Measurements from ENCODE around the gene ICA1L.

ICA1L gene

DNA sequence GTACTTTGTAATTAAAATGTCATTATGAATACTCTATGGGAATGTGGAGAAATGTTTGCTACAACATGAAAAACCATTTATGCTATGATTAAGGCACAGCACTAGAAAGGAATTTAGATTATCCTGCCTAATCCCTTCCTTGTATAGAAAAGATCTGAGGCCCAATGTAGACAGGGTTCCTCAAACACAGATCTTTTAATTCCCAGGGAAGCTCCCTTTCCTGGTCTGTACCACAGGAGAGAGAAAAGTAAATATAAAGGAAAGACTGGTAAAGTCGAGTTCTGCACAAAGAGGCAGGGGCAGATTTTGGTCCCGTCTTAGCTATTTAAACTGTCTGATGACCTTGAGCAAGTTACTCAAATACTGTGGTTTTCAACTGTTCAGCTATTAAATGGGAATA, 84.7 kb downstream of the ICA1L start:
- DNase-seq (ENCODE audit: low read depth in 2 of 2, low spot score in 1 of 2) = no peak

- no peak for DNase-seq (ENCODE audit: low read depth in 2 of 2, low spot score in 1 of 2)
Observed at GRCh38 chr2:202782940-202783558, 88.5 kb downstream of the ICA1L start.

DNA sequence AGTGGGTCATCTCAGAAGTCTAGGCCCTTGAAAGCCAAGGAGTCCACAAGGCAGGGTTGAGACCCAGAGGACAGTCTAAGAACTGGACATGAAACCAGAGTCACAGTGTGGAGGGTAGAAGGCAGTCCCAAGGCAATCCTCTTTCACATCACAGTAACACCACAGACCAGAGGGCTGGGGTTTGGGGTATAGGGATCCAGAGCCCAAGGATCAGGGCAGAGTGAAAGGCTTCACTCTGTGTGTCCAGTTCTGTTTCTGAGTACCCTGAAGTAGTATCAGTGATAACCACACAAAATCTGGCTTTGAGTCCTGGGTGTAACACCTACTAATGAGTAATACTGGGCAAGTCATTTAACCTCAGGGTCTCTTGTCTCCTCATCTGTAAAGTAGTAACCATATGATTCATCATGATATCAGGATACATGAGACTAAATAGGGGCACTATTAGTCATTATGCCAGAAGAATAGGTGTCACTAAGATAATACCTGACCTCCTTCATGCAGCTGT, 91.0 kb downstream of the ICA1L start:
- DNase-seq (ENCODE audit: low read depth in 2 of 2, low spot score in 1 of 2) = no peak

DNA sequence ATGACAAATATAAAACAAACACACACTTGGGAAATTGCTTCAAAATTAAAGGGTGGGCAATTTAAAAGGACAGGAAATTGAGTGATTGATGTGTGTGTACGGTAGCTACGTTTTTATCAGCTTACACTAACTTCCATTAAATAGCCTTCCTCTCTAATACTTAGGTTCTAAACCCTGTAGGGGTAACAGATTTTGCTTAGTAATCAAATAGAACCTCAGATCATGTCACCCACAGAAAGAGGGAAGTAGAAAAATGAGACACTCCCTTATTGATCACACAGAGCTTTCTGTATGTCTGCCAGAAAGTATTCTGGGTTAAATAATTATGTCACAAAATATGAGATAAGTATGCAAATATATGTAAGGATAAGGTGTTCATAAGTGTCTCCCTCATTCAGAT, 93.3 kb downstream of the ICA1L start:
- DNase-seq (ENCODE audit: low read depth in 2 of 2, low spot score in 1 of 2) = no peak

- no peak for DNase-seq (ENCODE audit: low read depth in 2 of 2, low spot score in 1 of 2)
Observed at GRCh38 chr2:202774104-202774503, 97.5 kb downstream of the ICA1L start.

GRCh38 chr2:202773301-202773973, 98.1 kb downstream of the ICA1L start:
- DNase-seq (ENCODE audit: low read depth in 2 of 2, low spot score in 1 of 2) = no peak

GRCh38 chr2:202771741-202772460, 99.7 kb downstream of the ICA1L start:
- DNase-seq (ENCODE audit: low read depth in 2 of 2, low spot score in 1 of 2) = no peak

- no peak for DNase-seq (ENCODE audit: low read depth in 2 of 2, low spot score in 1 of 2)
Observed at GRCh38 chr2:202771336-202771735, 100.2 kb downstream of the ICA1L start.

DNA sequence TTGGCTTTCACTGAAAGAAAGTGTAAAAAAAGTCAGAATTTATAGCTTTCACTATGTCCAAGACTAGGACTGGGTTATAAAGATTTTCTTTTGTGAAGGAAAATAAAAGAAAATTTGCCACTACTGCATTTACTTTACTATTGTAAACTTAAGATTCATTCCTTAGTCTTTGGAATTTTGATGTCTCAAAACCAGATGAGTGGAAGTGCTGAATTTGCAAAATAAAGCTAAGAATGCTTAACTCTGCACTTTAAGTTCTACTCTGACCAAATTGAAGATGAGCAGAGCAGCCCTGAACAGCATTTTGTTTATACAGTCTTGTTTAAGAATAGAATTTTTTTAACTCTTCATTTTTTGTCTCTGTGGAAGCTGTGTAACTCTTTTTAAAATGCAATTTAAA, 102.4 kb downstream of the ICA1L start:
- DNase-seq (ENCODE audit: low read depth in 2 of 2, low spot score in 1 of 2) = no peak

DNA sequence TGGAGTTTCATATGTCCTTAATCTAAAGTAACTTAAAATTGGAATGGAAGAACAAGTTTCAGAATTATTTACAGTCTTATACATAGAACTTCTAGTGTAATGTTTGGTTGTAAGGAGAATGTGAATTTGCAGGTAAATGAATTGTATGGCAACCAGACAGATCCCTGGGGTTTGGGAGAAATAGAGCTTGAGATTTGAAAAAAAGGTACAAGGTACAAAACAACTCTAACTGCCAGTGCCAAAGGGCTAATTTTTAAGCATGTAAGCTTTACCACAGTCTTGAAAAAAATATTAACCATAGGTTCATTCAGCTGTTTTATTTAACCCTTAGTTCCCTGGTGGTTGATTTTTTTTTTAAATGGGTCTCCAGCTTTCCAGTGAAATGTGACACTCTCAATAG, 103.3 kb downstream of the ICA1L start:
- DNase-seq (ENCODE audit: low read depth in 2 of 2, low spot score in 1 of 2) = no peak

DNA sequence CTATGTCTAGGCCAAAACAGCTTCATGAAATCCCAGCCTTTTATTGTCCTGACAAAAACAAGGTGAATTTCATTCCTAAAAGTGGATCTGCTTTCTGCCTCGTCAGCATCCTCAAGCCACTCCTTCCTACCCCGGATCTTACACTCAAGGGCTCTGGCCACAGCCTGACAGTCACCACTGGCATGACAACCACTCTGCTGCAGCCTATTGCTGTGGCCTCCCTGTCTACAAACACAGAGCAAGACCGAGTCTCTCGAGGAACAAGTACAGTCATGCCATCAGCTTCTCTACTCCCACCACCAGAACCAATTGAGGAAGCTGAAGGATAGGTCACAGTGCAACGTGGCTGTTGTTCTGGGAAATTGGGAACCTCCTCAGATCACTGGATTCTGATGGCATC, 106.1 kb downstream of the ICA1L start:
- DNase-seq (ENCODE audit: low read depth in 2 of 2, low spot score in 1 of 2) = no peak

- DNase-seq (ENCODE audit: low read depth in 2 of 2, low spot score in 1 of 2) = no peak
Observed at GRCh38 chr2:202764991-202765390, 106.6 kb downstream of the ICA1L start.

GRCh38 chr2:202763916-202764315, 107.7 kb downstream of the ICA1L start:
- no peak for DNase-seq (ENCODE audit: low read depth in 2 of 2, low spot score in 1 of 2)

DNA sequence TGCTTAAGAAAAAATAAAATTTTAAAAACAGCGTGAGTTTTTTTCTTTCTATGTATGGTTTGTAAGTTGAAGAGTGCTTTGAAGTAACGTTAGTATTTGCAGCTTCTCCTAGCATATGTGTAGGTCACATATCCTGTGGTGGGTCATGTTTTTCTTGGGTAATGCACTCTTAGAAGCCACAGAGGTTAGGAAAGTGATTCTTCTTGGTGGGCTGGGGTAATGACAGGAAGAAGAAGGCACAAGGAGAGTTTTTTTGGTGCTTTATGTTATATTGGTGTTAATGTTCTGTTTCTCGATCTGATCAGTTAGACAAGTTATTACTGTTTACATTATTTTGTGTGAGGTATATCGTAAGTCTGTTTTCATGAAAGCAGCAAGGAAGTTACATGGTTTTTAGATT, 109.0 kb downstream of the ICA1L start:
- DNase-seq (ENCODE audit: low read depth in 2 of 2, low spot score in 1 of 2) = no peak

GRCh38 chr2:202760848-202761247, 110.7 kb downstream of the ICA1L start:
- DNase-seq (ENCODE audit: low read depth in 2 of 2, low spot score in 1 of 2) = no peak

- no peak for DNase-seq (ENCODE audit: low read depth in 2 of 2, low spot score in 1 of 2)
Observed at GRCh38 chr2:202758604-202759003, 113.0 kb downstream of the ICA1L start.

DNA sequence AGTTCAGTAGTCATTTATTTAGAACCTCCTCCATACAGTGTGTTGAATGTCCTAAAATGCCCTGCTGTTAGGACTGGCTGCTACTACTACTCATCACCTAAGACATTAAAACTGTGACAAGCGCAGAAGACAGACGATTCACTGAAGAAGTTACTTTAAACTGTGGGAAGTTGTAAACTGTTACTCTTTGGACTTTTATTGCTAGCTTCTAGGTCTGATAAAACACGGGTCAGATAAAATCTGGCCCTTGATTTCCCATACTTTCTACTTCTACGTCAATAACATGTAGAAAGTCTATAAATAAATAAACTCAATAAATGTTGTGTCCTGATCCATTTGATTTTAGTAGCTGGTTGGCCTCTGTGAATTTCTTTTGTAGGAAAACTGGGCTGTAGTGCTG, 113.4 kb downstream of the ICA1L start:
- DNase-seq (ENCODE audit: low read depth in 2 of 2, low spot score in 1 of 2) = no peak

DNA sequence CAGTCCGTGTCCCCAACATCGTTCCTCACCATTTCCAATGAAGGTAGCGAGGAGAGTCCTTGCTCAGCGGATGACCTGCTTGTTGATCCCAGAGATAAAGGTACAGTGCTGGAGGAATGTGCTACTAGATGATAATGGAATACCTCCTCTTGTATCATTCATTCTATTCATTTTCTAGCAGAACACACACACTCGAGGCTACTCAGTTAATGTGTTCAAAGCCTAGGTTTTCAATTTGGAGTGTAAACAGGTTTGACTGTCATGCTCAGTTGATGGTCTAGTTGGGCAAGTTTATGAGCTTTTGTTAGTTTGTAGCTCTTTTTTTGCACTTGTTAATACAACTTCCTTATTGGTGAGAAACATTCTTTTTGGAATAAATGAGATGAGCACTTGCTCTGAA, 114.2 kb downstream of the ICA1L start:
- no peak for DNase-seq (ENCODE audit: low read depth in 2 of 2, low spot score in 1 of 2)

- DNase-seq (ENCODE audit: low read depth in 2 of 2, low spot score in 1 of 2) = no peak
Observed at GRCh38 chr2:202756598-202756997, 115.0 kb downstream of the ICA1L start.

GRCh38 chr2:202754936-202755335, 116.6 kb downstream of the ICA1L start:
- no peak for DNase-seq (ENCODE audit: low read depth in 2 of 2, low spot score in 1 of 2)

- no peak for DNase-seq (ENCODE audit: low read depth in 2 of 2, low spot score in 1 of 2)
Observed at GRCh38 chr2:202752071-202752470, 119.5 kb downstream of the ICA1L start.

GRCh38 chr2:202750763-202751427, 120.7 kb downstream of the ICA1L start:
- DNase-seq (ENCODE audit: low read depth in 2 of 2, low spot score in 1 of 2) = no peak
